T-cell (primary cell): ENCODE measurements around the gene RXRA. TPM values are rescaled to one million over a fixed set of nuclear protein-coding genes. Genes with fewer than 3 reads are reported as not detected.

Source experiments
- ATAC-seq, 4 experiments: fragments of 200-7000 bp in 3 of 4; fragments of 150-1000 bp in 1 of 4; cut with Tn5 transposase; replicated peaks in 1 of 4; 1 replicate in 3 of 4; 2 replicates in 1 of 4; pipeline ENCODE4 v1.10.0; 2021; ENCODE audit warnings: moderate library complexity in 3 of 4, mild to moderate bottlenecking in 2 of 4, moderate number of reproducible peaks in 1 of 4
- CTCF ChIA-PET, 2 donors: fragments of 300-600 bp; sonication (Branson Sonifier 250); formaldehyde crosslinking; loops; one replicate each; lab custom pipeline; 2022; ENCODE audit warnings: antibody characterized with exemption in 2 of 2; lab: Charles Lee
- POLR2A ChIA-PET, 2 donors: fragments of 300-600 bp; sonication (Branson Sonifier 250); formaldehyde crosslinking; loops; one replicate each; lab custom pipeline; 2022; ENCODE audit warnings: antibody characterized with exemption in 2 of 2; lab: Charles Lee
- DNase-seq, 35 experiments: peaks; one replicate each; pipeline versions ENCODE4 v3.0.0 to v3.0.0-alpha.2; 2013 to 2023
- H3K27ac ChIP-seq: one replicate; pipeline ENCODE4 v1.5.1; 2013; ENCODE audit warnings: low read length
- H3K27me3 ChIP-seq, 2 experiments: replicated peaks in 1 of 2; 1 replicate in 1 of 2; 2 replicates in 1 of 2; pipeline versions ENCODE4 v1.6.1 to v1.7.0; 2013; ENCODE audit warnings: low read length in 1 of 2, mixed read lengths in 1 of 2; ENCODE audit not compliant: control insufficient read depth in 2 of 2, insufficient read depth in 2 of 2; ENCODE audit errors: extremely low read depth in 1 of 2
- H3K36me3 ChIP-seq, 2 donors: 1 replicate in 1 of 2; 2 replicates in 1 of 2; pipeline versions ENCODE4 v1.6.1 to v1.7.0; 2013; ENCODE audit warnings: low read length in 1 of 2; ENCODE audit not compliant: control insufficient read depth in 2 of 2, insufficient read depth in 1 of 2; ENCODE audit errors: extremely low read depth in 1 of 2
- H3K4me1 ChIP-seq, 2 experiments: 1 replicate in 1 of 2; 2 replicates in 1 of 2; pipeline versions ENCODE4 v1.6.1 to v1.7.0; 2013; ENCODE audit warnings: low read length in 2 of 2, mixed read lengths in 1 of 2; ENCODE audit not compliant: insufficient read depth in 2 of 2, control insufficient read depth in 1 of 2; ENCODE audit errors: extremely low read depth in 1 of 2
- H3K4me3 ChIP-seq, 2 donors: 1 replicate in 1 of 2; 2 replicates in 1 of 2; pipeline versions ENCODE4 v1.5.1 to v1.7.0; 2013; ENCODE audit warnings: mild to moderate bottlenecking in 2 of 2, low read length in 1 of 2, moderate library complexity in 1 of 2; ENCODE audit not compliant: control insufficient read depth in 1 of 2; ENCODE audit errors: extremely low read depth in 1 of 2
- H3K9me3 ChIP-seq: 2 replicates; pipeline ENCODE4 v1.7.0; 2013
- H3K27ac Mint-ChIP-seq, 2 donors: one replicate each; pipeline ENCODE4 v1.8.0; 2020 to 2021; ENCODE audit warnings: mild to moderate bottlenecking in 2 of 2, mixed read lengths in 2 of 2
- H3K27me3 Mint-ChIP-seq, 2 donors: one replicate each; pipeline ENCODE4 v1.8.0; 2021 to 2022; ENCODE audit warnings: mixed read lengths in 2 of 2
- H3K36me3 Mint-ChIP-seq: one replicate; pipeline ENCODE4 v1.8.0; 2021; ENCODE audit warnings: mixed read lengths
- H3K4me1 Mint-ChIP-seq, 3 donors: one replicate each; pipeline ENCODE4 v1.8.0; 2020 to 2022; ENCODE audit warnings: mixed read lengths in 3 of 3, mild to moderate bottlenecking in 1 of 3
- H3K4me3 Mint-ChIP-seq, 3 donors: one replicate each; pipeline ENCODE4 v1.8.0; 2020 to 2022; ENCODE audit warnings: mild to moderate bottlenecking in 3 of 3, mixed read lengths in 3 of 3, moderate library complexity in 3 of 3
- H3K9me3 Mint-ChIP-seq, 3 donors: one replicate each; pipeline ENCODE4 v1.8.0; 2020 to 2022; ENCODE audit warnings: mixed read lengths in 3 of 3
- WGBS: methylation state at CpG from one replicate; pipeline ENCODE4 v1.1.5; 2013; ENCODE audit warnings: missing lambda C conversion rate; ENCODE audit not compliant: insufficient coverage; 5-methylcytosine and 5-hydroxymethylcytosine counted together
- total RNA-seq, 35 experiments: library from RNA in 6 of 35; stranded (reverse) in 6 of 35; fragments of 120-200 nt in 1 of 35; gene quantifications; one replicate each; pipeline versions ENCODE4 v1.2.1 to v1.2.4 and lab custom pipeline; 2013 to 2026

Gene RXRA
- total RNA-seq, 5 donors from 2014 or later (not counting 1 experiment from before 2014, with no cell fraction given): 5.6 to 17.7 (median 14.5) TPM

DNA sequence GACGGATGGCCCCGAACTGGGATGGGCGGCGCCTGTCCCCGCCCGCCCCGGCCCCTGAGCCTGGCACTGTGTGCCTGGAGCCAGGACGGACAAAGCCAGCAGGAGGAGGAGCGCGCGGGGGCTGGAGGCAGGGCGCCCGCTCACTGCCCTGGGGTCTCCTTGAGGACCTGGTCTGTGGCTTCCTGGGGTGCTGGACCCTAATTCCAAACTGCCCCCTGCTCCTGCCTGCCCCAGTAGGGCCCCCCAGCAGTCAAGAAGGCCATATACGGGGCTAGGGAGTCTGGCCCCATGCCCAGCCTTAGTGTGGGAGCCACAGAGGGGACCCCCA is 29.2 kb upstream of the RXRA start:
- no peak overlapping the region for H3K27ac ChIP-seq
- H3K9me3 ChIP-seq: no peaks in the 10 kb centered on the region
- ChIA-PET CTCF (no interaction called here), POLR2A (no interaction called here)
- ATAC-seq (no peak), DNase-seq (no peak)
- peaks cover 0 to 9% of the 10 kb centered on the region in 2 donors for H3K27me3 Mint-ChIP-seq
- no peaks in the 10 kb centered on the region for H3K36me3 Mint-ChIP-seq
- no peak overlapping the region for H3K27ac Mint-ChIP-seq
- H3K9me3 Mint-ChIP-seq: no peaks in the 10 kb centered on the region
- 92% methylated on average over 11 of the region's 14 CpGs for WGBS
- H3K36me3 ChIP-seq: no peaks in the 10 kb centered on the region
- H3K4me3 Mint-ChIP-seq: no peak overlapping the region
- H3K4me3 ChIP-seq: no peak overlapping the region
- H3K4me1 Mint-ChIP-seq: peaks cover 5 to 18% (median 14%) of the 10 kb centered on the region in 3 donors
- peaks cover 0 to 28% of the 10 kb centered on the region in 2 experiments for H3K4me1 ChIP-seq
- peaks cover 0 to 43% of the 10 kb centered on the region in 2 experiments for H3K27me3 ChIP-seq

DNA sequence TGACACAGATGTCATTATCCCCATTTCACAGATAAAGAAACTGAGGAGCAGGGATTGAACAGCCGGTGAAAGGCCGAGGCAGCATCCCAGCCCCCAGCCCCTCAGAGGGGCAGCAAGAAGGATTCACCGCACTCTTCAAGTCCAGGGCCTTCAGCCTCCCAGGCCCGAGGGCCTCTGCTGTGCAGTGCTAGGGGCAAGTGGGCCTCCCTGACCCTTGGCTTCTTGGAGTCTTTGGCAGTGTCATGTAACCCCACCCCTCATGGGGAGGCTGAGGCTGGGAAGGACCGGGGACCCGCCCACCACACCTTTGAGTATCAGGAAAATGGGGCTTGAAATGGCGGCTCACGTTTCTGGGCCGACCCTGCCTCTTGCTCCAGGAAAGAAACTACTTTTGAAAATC is 28.7 kb upstream of the RXRA start:
- Histone ChIP-seq H3K9me3 (no peaks in the 10 kb centered on the region), H3K27ac (no peak overlapping the region), H3K4me1 (peaks cover 0 to 28% of the 10 kb centered on the region in 2 experiments), H3K27me3 (peaks cover 0 to 39% of the 10 kb centered on the region in 2 experiments), H3K4me3 (no peak overlapping the region), H3K36me3 (no peaks in the 10 kb centered on the region)
- Mint-ChIP-seq H3K36me3 (no peaks in the 10 kb centered on the region), H3K27me3 (peaks cover 0 to 9% of the 10 kb centered on the region in 2 donors), H3K9me3 (no peaks in the 10 kb centered on the region), H3K4me3 (no peak overlapping the region), H3K4me1 (peaks cover 5 to 21% (median 16%) of the 10 kb centered on the region in 3 donors), H3K27ac (no peak overlapping the region)
- CTCF ChIA-PET: no interaction called here
- DNase-seq (no peak), ATAC-seq (no peak)
- WGBS: 100% methylated on average over 3 of the region's 9 CpGs
- POLR2A ChIA-PET: no interaction called here

DNA sequence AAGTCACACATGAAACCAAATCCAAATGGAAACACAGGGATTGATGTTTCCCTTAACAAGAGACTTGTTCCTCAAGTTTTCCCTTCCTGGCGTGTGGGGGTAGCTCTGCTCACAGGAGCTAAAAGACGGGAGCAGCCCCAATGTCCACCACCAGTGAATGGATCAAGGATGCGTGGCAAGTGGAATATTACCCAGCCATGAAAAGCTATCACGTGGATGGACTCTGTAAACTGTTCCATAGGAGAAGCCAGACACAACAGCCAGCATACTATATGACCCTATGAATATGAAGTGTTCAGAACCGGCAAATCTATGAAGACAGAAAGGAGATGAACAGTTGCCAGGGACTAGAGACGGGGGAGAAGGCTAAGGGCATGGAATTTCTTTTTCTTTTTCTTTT is 28.3 kb upstream of the RXRA start:
- H3K4me3 Mint-ChIP-seq: no peak overlapping the region
- peaks cover 0 to 6% of the 10 kb centered on the region in 2 donors for H3K27me3 Mint-ChIP-seq
- DNase-seq (no peak), ATAC-seq (no peak)
- ChIA-PET POLR2A (no interaction called here), CTCF (no interaction called here)
- Histone ChIP-seq H3K36me3 (no peaks in the 10 kb centered on the region), H3K4me3 (no peak overlapping the region), H3K27me3 (peaks cover 0 to 35% of the 10 kb centered on the region in 2 experiments), H3K4me1 (peaks cover 0 to 28% of the 10 kb centered on the region in 2 experiments), H3K27ac (no peak overlapping the region), H3K9me3 (no peaks in the 10 kb centered on the region)
- no peaks in the 10 kb centered on the region for H3K36me3 Mint-ChIP-seq
- no peaks in the 10 kb centered on the region for H3K9me3 Mint-ChIP-seq
- H3K27ac Mint-ChIP-seq: no peak overlapping the region
- WGBS: 93% methylated on average over 3 of the region's 6 CpGs
- peaks cover 5 to 23% (median 16%) of the 10 kb centered on the region in 3 donors for H3K4me1 Mint-ChIP-seq

DNA sequence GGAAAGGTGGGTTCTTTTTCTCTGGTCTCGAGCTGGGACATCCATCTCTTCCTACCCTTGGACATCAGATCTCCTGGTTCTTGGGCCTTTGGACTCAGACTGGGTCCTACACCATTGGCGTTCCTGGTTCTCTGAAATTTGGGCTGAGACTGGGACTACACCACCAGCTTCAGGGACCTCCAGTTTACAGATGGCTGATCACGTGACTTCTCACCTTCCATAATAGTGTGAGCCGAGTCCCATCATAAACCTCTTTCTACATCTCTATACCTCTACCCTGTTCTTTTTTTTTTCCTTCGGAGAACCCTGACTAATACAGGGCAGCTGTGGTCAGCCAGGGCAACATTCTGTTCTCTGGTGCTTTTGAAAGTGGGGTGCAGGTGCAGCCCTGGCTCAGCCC is 27.2 kb upstream of the RXRA start:
- Mint-ChIP-seq H3K36me3 (no peaks in the 10 kb centered on the region), H3K9me3 (no peaks in the 10 kb centered on the region), H3K27me3 (peaks cover 0 to 2% of the 10 kb centered on the region in 2 donors), H3K27ac (no peak overlapping the region), H3K4me1 (peaks cover 5 to 20% (median 14%) of the 10 kb centered on the region in 3 donors), H3K4me3 (no peak overlapping the region)
- Histone ChIP-seq H3K4me3 (no peak overlapping the region), H3K36me3 (no peaks in the 10 kb centered on the region), H3K9me3 (no peaks in the 10 kb centered on the region), H3K27me3 (peaks cover 0 to 24% of the 10 kb centered on the region in 2 experiments), H3K4me1 (peaks cover 0 to 19% of the 10 kb centered on the region in 2 experiments), H3K27ac (no peak overlapping the region)
- ATAC-seq: no peak
- POLR2A ChIA-PET: no interaction called here
- WGBS: 70% methylated on average over 2 of the region's 5 CpGs
- CTCF ChIA-PET: no interaction called here
- DNase-seq: no peak

DNA sequence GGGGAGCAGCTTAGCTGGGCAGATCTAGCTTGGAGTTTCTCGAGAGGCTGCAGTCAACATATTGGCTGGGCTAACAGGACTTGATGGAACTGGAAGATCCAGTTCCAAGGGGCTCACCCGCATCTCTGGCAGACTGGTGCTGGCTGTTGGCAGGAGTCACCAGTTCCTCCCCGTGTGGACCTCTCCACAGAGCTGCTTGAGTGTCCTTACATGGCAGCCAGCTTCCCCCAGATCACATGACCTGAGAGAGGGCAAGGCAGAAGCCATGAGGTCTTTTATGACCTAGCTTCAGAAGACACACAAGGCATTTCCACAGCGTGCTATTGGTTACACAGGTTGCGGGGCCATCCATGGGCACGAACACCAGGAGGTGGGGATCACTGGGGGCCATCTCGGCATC is 26.4 kb upstream of the RXRA start:
- H3K4me1 ChIP-seq: peaks cover 0 to 17% of the 10 kb centered on the region in 2 experiments
- H3K27me3 ChIP-seq: peaks cover 0 to 17% of the 10 kb centered on the region in 2 experiments
- H3K9me3 Mint-ChIP-seq: no peaks in the 10 kb centered on the region
- H3K27ac ChIP-seq: no peak overlapping the region
- no peaks in the 10 kb centered on the region for H3K36me3 Mint-ChIP-seq
- DNase-seq (no peak), ATAC-seq (no peak)
- H3K9me3 ChIP-seq: no peaks in the 10 kb centered on the region
- 74% methylated on average over 4 of the region's 7 CpGs for WGBS
- peaks cover 0 to 2% of the 10 kb centered on the region in 2 donors for H3K27me3 Mint-ChIP-seq
- peaks cover 5 to 20% (median 14%) of the 10 kb centered on the region in 3 donors for H3K4me1 Mint-ChIP-seq
- H3K36me3 ChIP-seq: no peaks in the 10 kb centered on the region
- ChIA-PET CTCF (no interaction called here), POLR2A (no interaction called here)
- no peak overlapping the region for H3K4me3 ChIP-seq
- H3K4me3 Mint-ChIP-seq: no peak overlapping the region
- no peak overlapping the region for H3K27ac Mint-ChIP-seq

DNA sequence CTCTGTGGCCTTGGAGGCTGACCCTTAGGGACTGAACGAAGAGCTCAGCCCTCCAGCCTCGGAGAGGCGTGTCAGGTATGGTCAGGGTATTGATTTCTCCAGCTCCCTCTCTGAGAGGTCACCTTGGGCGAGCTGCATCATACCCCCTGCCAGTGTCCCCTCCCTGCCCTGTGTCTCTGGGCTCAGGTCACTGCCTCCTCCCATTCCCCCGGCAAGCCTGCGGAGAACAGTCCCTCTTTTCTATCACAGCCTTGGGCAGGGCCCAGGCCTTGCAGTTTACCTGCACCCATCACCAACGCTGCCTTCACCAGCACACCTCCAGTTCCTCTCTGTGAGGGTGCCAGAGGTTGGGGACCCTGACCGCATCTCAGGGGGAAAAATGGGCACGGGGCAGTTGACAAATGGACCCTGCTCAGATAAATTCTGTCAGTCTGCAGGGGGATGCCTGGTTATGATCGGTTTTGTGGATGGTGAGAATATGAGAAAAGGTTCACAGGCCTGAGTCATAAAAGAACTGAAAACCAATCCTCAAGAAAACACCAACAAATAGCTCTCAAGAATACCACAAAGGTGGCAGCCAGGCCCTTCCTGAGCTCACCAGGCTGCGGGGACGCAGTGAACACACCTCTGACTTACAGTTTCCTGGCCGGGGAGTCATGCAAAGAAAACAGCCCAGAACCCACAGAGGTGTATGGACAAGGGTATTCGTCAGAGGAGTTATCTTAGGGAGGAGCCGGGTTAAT is 24.7 kb upstream of the RXRA start:
- no peak overlapping the region for H3K4me3 Mint-ChIP-seq
- 49% methylated on average over 11 of the region's 15 CpGs for WGBS
- H3K36me3 ChIP-seq: no peaks in the 10 kb centered on the region
- peak overlapping the region; percentile 71 to 79 for H3K27ac Mint-ChIP-seq
- DNase-seq: peak in 29 of 35 experiments; percentile 21 to 71 (median 38)
- H3K27me3 ChIP-seq: peaks cover 0 to 1% of the 10 kb centered on the region in 2 experiments
- H3K9me3 ChIP-seq: no peaks in the 10 kb centered on the region
- H3K4me3 ChIP-seq: no peak overlapping the region
- H3K4me1 Mint-ChIP-seq: peaks cover 5 to 20% (median 14%) of the 10 kb centered on the region in 3 donors
- ATAC-seq: peak; percentile 60 to 95 (median 87)
- H3K36me3 Mint-ChIP-seq: no peaks in the 10 kb centered on the region
- H3K27ac ChIP-seq: peak overlapping the region; percentile 28
- no peaks in the 10 kb centered on the region for H3K9me3 Mint-ChIP-seq
- ChIA-PET CTCF (interaction anchor here in 1 of 2 donors (0.9 to 1.1 kb wide), 2 partner anchors 148 to 155 kb away, joined by 3 read pairs; no protein-coding TSS in a partner anchor), POLR2A (no interaction called here)
- peaks cover 0 to 2% of the 10 kb centered on the region in 2 donors for H3K27me3 Mint-ChIP-seq
- H3K4me1 ChIP-seq: peaks cover 0 to 12% of the 10 kb centered on the region in 2 experiments
